ENCODE results near the gene ABTB2. TPM values are rescaled to one million over a fixed set of nuclear protein-coding genes. Genes with fewer than 3 reads are reported as not detected.
A peak's percentile ranks its signal among the peaks of the same experiment; 100 is the strongest.

ABTB2 gene
- total RNA-seq (2014; rRNA removed; shearing (Covaris generic); ENCODE audit: low replicate concordance): not detected in 2 replicates

GRCh38 chr11:34357701-34358257 is at the start of gene ABTB2:
ABTB2 (minus strand) TSS chr11:34358010.
- Histone ChIP-seq H3K9me2 (replicated peaks; ENCODE audit: insufficient read depth, low read length) (no peaks in the 10 kb centered on the region), H3K9me3 (ENCODE audit: low read length) (no peaks in the 10 kb centered on the region), H3K79me2 (ENCODE audit: low read length) (no peaks in the 10 kb centered on the region), H3K36me3 (ENCODE audit: insufficient read depth, low read length) (no peaks in the 10 kb centered on the region), H3K4me1 (ENCODE audit: low read length) (peaks cover 15% of the 10 kb centered on the region), H3K27ac (ENCODE audit: low read length) (no peak within 1 kb of the TSS), H3K9ac (ENCODE audit: low read length) (peak within 1 kb of the TSS; percentile 33), H2AFZ (ENCODE audit: low read length) (peak within 1 kb of the TSS; percentile 58; the same call in 1 of the 2 replicates), H3K27me3 (ENCODE audit: low read length) (no peaks in the 10 kb centered on the region), H3K4me3 (ENCODE audit: low read length) (peak within 1 kb of the TSS; percentile 51; the same call in 1 of the 2 replicates), H4K20me1 (ENCODE audit: insufficient read depth, low read depth, low read length) (peaks cover 15% of the 10 kb centered on the region; the same call in 1 of the 2 replicates), H3K4me2 (ENCODE audit: low read depth, low read length, poor library complexity, severe bottlenecking) (peak within 1 kb of the TSS; percentile 62)
- peak; percentile 95 for DNase-seq

- Histone ChIP-seq H3K9me2 (replicated peaks; ENCODE audit: insufficient read depth, low read length) (no peaks in the 10 kb centered on the region), H3K4me1 (ENCODE audit: low read length) (peaks cover 7% of the 10 kb centered on the region), H3K9me3 (ENCODE audit: low read length) (no peaks in the 10 kb centered on the region), H3K79me2 (ENCODE audit: low read length) (no peaks in the 10 kb centered on the region), H3K27ac (ENCODE audit: low read length) (no peak overlapping the region), H3K9ac (ENCODE audit: low read length) (no peak overlapping the region), H2AFZ (ENCODE audit: low read length) (no peak overlapping the region), H3K4me3 (ENCODE audit: low read length) (no peak overlapping the region), H4K20me1 (ENCODE audit: insufficient read depth, low read depth, low read length) (no peaks in the 10 kb centered on the region), H3K4me2 (ENCODE audit: low read depth, low read length, poor library complexity, severe bottlenecking) (no peak overlapping the region), H3K27me3 (ENCODE audit: low read length) (no peaks in the 10 kb centered on the region), H3K36me3 (ENCODE audit: insufficient read depth, low read length) (no peaks in the 10 kb centered on the region)
- no peak for DNase-seq
These were observed 49.5 kb upstream of the ABTB2 start for GRCh38 chr11:34407121-34407813.

GRCh38 chr11:34406413-34406812 is 48.6 kb upstream of the ABTB2 start:
- no peak overlapping the region for H3K4me2 ChIP-seq (ENCODE audit: low read depth, low read length, poor library complexity, severe bottlenecking)
- H3K79me2 ChIP-seq (ENCODE audit: low read length): no peaks in the 10 kb centered on the region
- H3K27me3 ChIP-seq (ENCODE audit: low read length): no peaks in the 10 kb centered on the region
- H3K9me3 ChIP-seq (ENCODE audit: low read length): no peaks in the 10 kb centered on the region
- H3K4me3 ChIP-seq (ENCODE audit: low read length): no peak overlapping the region
- no peaks in the 10 kb centered on the region for H3K9me2 ChIP-seq (replicated peaks; ENCODE audit: insufficient read depth, low read length)
- H3K4me1 ChIP-seq (ENCODE audit: low read length): peaks cover 7% of the 10 kb centered on the region
- no peak overlapping the region for H2AFZ ChIP-seq (ENCODE audit: low read length)
- H3K9ac ChIP-seq (ENCODE audit: low read length): no peak overlapping the region
- DNase-seq: no peak
- H4K20me1 ChIP-seq (ENCODE audit: insufficient read depth, low read depth, low read length): no peaks in the 10 kb centered on the region
- H3K27ac ChIP-seq (ENCODE audit: low read length): no peak overlapping the region
- H3K36me3 ChIP-seq (ENCODE audit: insufficient read depth, low read length): no peaks in the 10 kb centered on the region

- Histone ChIP-seq H4K20me1 (ENCODE audit: insufficient read depth, low read depth, low read length) (no peaks in the 10 kb centered on the region), H3K9ac (ENCODE audit: low read length) (no peak overlapping the region), H3K27ac (ENCODE audit: low read length) (no peak overlapping the region), H3K9me3 (ENCODE audit: low read length) (no peaks in the 10 kb centered on the region), H3K9me2 (replicated peaks; ENCODE audit: insufficient read depth, low read length) (no peaks in the 10 kb centered on the region), H2AFZ (ENCODE audit: low read length) (peak overlapping the region; percentile 53; the same call in 1 of the 2 replicates), H3K4me3 (ENCODE audit: low read length) (peak overlapping the region; percentile 20; the same call in 1 of the 2 replicates), H3K4me2 (ENCODE audit: low read depth, low read length, poor library complexity, severe bottlenecking) (peak overlapping the region; percentile 46), H3K4me1 (ENCODE audit: low read length) (peaks cover 7% of the 10 kb centered on the region), H3K79me2 (ENCODE audit: low read length) (no peaks in the 10 kb centered on the region), H3K36me3 (ENCODE audit: insufficient read depth, low read length) (no peaks in the 10 kb centered on the region), H3K27me3 (ENCODE audit: low read length) (no peaks in the 10 kb centered on the region)
- peak; percentile 61 for DNase-seq
These were observed 47.5 kb upstream of the ABTB2 start for GRCh38 chr11:34405079-34405858.

GRCh38 chr11:34404280-34404679 is 46.5 kb upstream of the ABTB2 start:
- Histone ChIP-seq H3K9me3 (ENCODE audit: low read length) (no peaks in the 10 kb centered on the region), H3K9ac (ENCODE audit: low read length) (no peak overlapping the region), H3K36me3 (ENCODE audit: insufficient read depth, low read length) (no peaks in the 10 kb centered on the region), H4K20me1 (ENCODE audit: insufficient read depth, low read depth, low read length) (no peaks in the 10 kb centered on the region), H3K4me1 (ENCODE audit: low read length) (peaks cover 7% of the 10 kb centered on the region), H3K4me3 (ENCODE audit: low read length) (no peak overlapping the region), H2AFZ (ENCODE audit: low read length) (no peak overlapping the region), H3K27me3 (ENCODE audit: low read length) (no peaks in the 10 kb centered on the region), H3K79me2 (ENCODE audit: low read length) (no peaks in the 10 kb centered on the region), H3K9me2 (replicated peaks; ENCODE audit: insufficient read depth, low read length) (no peaks in the 10 kb centered on the region), H3K27ac (ENCODE audit: low read length) (no peak overlapping the region), H3K4me2 (ENCODE audit: low read depth, low read length, poor library complexity, severe bottlenecking) (no peak overlapping the region)
- DNase-seq: no peak

- no peak overlapping the region for H3K9ac ChIP-seq (ENCODE audit: low read length)
- DNase-seq: no peak
- no peak overlapping the region for H2AFZ ChIP-seq (ENCODE audit: low read length)
- no peaks in the 10 kb centered on the region for H3K79me2 ChIP-seq (ENCODE audit: low read length)
- peaks cover 7% of the 10 kb centered on the region for H3K4me1 ChIP-seq (ENCODE audit: low read length)
- H3K9me3 ChIP-seq (ENCODE audit: low read length): no peaks in the 10 kb centered on the region
- no peak overlapping the region for H3K4me3 ChIP-seq (ENCODE audit: low read length)
- no peak overlapping the region for H3K4me2 ChIP-seq (ENCODE audit: low read depth, low read length, poor library complexity, severe bottlenecking)
- no peaks in the 10 kb centered on the region for H4K20me1 ChIP-seq (ENCODE audit: insufficient read depth, low read depth, low read length)
- no peaks in the 10 kb centered on the region for H3K9me2 ChIP-seq (replicated peaks; ENCODE audit: insufficient read depth, low read length)
- H3K27ac ChIP-seq (ENCODE audit: low read length): no peak overlapping the region
- H3K27me3 ChIP-seq (ENCODE audit: low read length): no peaks in the 10 kb centered on the region
- no peaks in the 10 kb centered on the region for H3K36me3 ChIP-seq (ENCODE audit: insufficient read depth, low read length)
These were observed 45.6 kb upstream of the ABTB2 start for GRCh38 chr11:34403431-34403830.

GRCh38 chr11:34397811-34398210 is 40.0 kb upstream of the ABTB2 start:
- Histone ChIP-seq H4K20me1 (ENCODE audit: insufficient read depth, low read depth, low read length) (no peaks in the 10 kb centered on the region), H3K4me3 (ENCODE audit: low read length) (no peak overlapping the region), H3K9me3 (ENCODE audit: low read length) (no peaks in the 10 kb centered on the region), H2AFZ (ENCODE audit: low read length) (no peak overlapping the region), H3K36me3 (ENCODE audit: insufficient read depth, low read length) (no peaks in the 10 kb centered on the region), H3K4me2 (ENCODE audit: low read depth, low read length, poor library complexity, severe bottlenecking) (no peak overlapping the region), H3K27ac (ENCODE audit: low read length) (no peak overlapping the region), H3K9ac (ENCODE audit: low read length) (no peak overlapping the region), H3K79me2 (ENCODE audit: low read length) (no peaks in the 10 kb centered on the region), H3K9me2 (replicated peaks; ENCODE audit: insufficient read depth, low read length) (no peaks in the 10 kb centered on the region), H3K27me3 (ENCODE audit: low read length) (no peaks in the 10 kb centered on the region), H3K4me1 (ENCODE audit: low read length) (no peaks in the 10 kb centered on the region)
- no peak for DNase-seq

- no peak overlapping the region for H3K4me3 ChIP-seq (ENCODE audit: low read length)
- H3K27ac ChIP-seq (ENCODE audit: low read length): no peak overlapping the region
These were observed 39.3 kb upstream of the ABTB2 start for GRCh38 chr11:34397120-34397519.

More at GRCh38 chr11:34397120-34397519, 39.3 kb upstream of the ABTB2 start:
- Histone ChIP-seq H3K9me3 (ENCODE audit: low read length) (no peaks in the 10 kb centered on the region), H3K27me3 (ENCODE audit: low read length) (no peaks in the 10 kb centered on the region), H3K4me1 (ENCODE audit: low read length) (no peaks in the 10 kb centered on the region), H3K36me3 (ENCODE audit: insufficient read depth, low read length) (no peaks in the 10 kb centered on the region), H2AFZ (ENCODE audit: low read length) (no peak overlapping the region), H3K79me2 (ENCODE audit: low read length) (no peaks in the 10 kb centered on the region), H3K9ac (ENCODE audit: low read length) (no peak overlapping the region), H3K9me2 (replicated peaks; ENCODE audit: insufficient read depth, low read length) (no peaks in the 10 kb centered on the region), H4K20me1 (ENCODE audit: insufficient read depth, low read depth, low read length) (no peaks in the 10 kb centered on the region), H3K4me2 (ENCODE audit: low read depth, low read length, poor library complexity, severe bottlenecking) (no peak overlapping the region)
- no peak for DNase-seq
